PFSK-1 (cell line): ENCODE data around the gene RAE1.

Experiments used
- FOXP2 ChIP-seq: optimal IDR thresholded peaks from 2 replicates; pipeline ENCODE3; 2011; ENCODE audit warnings: borderline replicate concordance, control low read depth, inconsistent platforms; ENCODE audit not compliant: insufficient read depth; ENCODE audit errors: extremely low read length, extremely low read depth
- POLR2AphosphoS5 ChIP-seq: IDR thresholded peaks from 2 replicates; pipeline ENCODE4 v1.6.1; 2012; ENCODE audit warnings: low read depth, mild to moderate bottlenecking, control low read depth, low read length, moderate library complexity
- REST ChIP-seq, 2 experiments: IDR thresholded peaks; 2 replicates each; pipeline versions ENCODE4 v1.6.1 to v1.8.0; 2011 to 2012; ENCODE audit warnings: low read depth in 2 of 2, low read length in 2 of 2, control low read depth in 1 of 2, inconsistent platforms in 1 of 2, mild to moderate bottlenecking in 1 of 2, moderate library complexity in 1 of 2; ENCODE audit not compliant: insufficient read depth in 1 of 2
- SIN3A ChIP-seq: IDR thresholded peaks from 2 replicates; pipeline ENCODE4 v1.6.1; 2012; ENCODE audit warnings: mild to moderate bottlenecking, low read length, moderate library complexity, borderline replicate concordance; ENCODE audit not compliant: insufficient read depth
- TAF1 ChIP-seq: IDR thresholded peaks from 2 replicates; pipeline ENCODE4 v1.6.1; 2012; ENCODE audit warnings: low read length, control low read depth, borderline replicate concordance; ENCODE audit not compliant: insufficient read depth

The RAE1 gene

GRCh38 chr20:57396212-57396983 is 45.3 kb downstream of the RAE1 start:
- TF ChIP-seq POLR2AphosphoS5 (no peak), FOXP2 (no peak), TAF1 (no peak), SIN3A (no peak)

GRCh38 chr20:57396984-57397692 is 46.1 kb downstream of the RAE1 start:
- TF ChIP-seq POLR2AphosphoS5 (no peak), SIN3A (no peak), REST (IDR thresholded peaks at IDR 0.05; ENCODE audit: insufficient read depth in 1 of 2, low read depth in 2 of 2, low read length in 2 of 2) (no peak), TAF1 (no peak), FOXP2 (no peak)

GRCh38 chr20:57397693-57398108 is 46.6 kb downstream of the RAE1 start:
- TF ChIP-seq REST (IDR thresholded peaks at IDR 0.05; ENCODE audit: insufficient read depth in 1 of 2, low read depth in 2 of 2, low read length in 2 of 2) (no peak), POLR2AphosphoS5 (no peak), SIN3A (no peak), FOXP2 (no peak), TAF1 (no peak)

GRCh38 chr20:57398231-57398821 is 47.3 kb downstream of the RAE1 start:
- TF ChIP-seq REST (IDR thresholded peaks at IDR 0.05; ENCODE audit: insufficient read depth in 1 of 2, low read depth in 2 of 2, low read length in 2 of 2): no peak
- no peak for TF ChIP-seq TAF1
- TF ChIP-seq FOXP2: no peak
- no peak for TF ChIP-seq SIN3A
- TF ChIP-seq POLR2AphosphoS5: no peak

GRCh38 chr20:57398901-57399535 is 48.0 kb downstream of the RAE1 start:
- TF ChIP-seq SIN3A (no peak), POLR2AphosphoS5 (no peak), REST (IDR thresholded peaks at IDR 0.05; ENCODE audit: insufficient read depth in 1 of 2, low read depth in 2 of 2, low read length in 2 of 2) (no peak)
